ENCODE measurements around the gene TCF4.

The TCF4 gene

DNA sequence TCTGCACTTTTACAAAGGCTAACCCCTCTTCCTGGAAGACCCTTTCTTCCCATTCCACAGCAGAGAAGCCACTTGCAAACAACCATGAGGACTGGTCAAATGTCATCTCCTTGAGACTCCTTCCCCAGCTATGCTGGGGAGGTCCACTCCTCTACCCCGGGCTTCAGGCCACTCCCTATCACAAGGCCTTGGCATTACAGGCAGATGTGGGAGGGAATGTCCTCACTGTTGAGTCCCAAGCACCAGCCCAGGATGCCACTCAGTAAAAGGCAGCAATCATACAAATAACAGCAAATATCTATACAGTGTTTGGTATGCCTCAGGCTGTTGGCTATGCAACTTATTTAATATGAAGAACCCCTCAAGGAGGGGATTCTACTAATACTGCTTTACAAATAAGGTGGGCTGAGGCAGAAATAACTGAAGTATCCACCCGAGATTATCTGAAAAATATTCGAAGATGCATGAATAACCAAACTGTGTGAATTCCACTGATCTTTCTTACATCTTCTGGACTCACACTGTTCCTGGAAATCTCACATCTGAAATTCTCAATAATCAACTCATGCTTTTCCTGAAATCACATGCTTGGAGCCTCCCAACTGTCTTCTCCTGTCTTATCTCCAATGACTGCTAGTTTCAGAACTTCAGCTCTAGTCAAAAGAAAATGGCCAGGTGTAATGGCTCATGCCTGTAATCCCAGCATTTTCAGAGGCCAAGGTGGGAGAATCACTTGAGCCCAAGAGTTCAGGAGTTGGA lies 226.3 kb downstream of the TCF4 start:
- Histone ChIP-seq H3K27me3 (replicated peaks; ENCODE audit: insufficient read depth, low read length) (no peaks in the 10 kb centered on the region), H3K9me3 (replicated peaks; ENCODE audit: insufficient read depth, low read length) (no peaks in the 10 kb centered on the region), H3K9me2 (replicated peaks; ENCODE audit: insufficient read depth, low read length) (no peaks in the 10 kb centered on the region), H3K4me1 (ENCODE audit: low read length) (no peaks in the 10 kb centered on the region), H3F3A (ENCODE audit: insufficient read depth, low read length) (no peaks in the 10 kb centered on the region), H3K4me2 (ENCODE audit: low read depth, low read length) (no peak overlapping the region), H3K36me3 (replicated peaks; ENCODE audit: insufficient read depth, low read length) (no peaks in the 10 kb centered on the region), H3K79me2 (ENCODE audit: low read length) (no peaks in the 10 kb centered on the region), H3K4me3 (ENCODE audit: low read length) (no peak overlapping the region), H4K20me1 (ENCODE audit: insufficient read depth, low read length) (no peaks in the 10 kb centered on the region), H3K9ac (ENCODE audit: low read length) (no peak overlapping the region), H2AFZ (ENCODE audit: low read length) (no peak overlapping the region), H3K27ac (ENCODE audit: low read length) (no peak overlapping the region)
- no peak for TF ChIP-seq CTCF (IDR thresholded peaks at IDR 0.05; ENCODE audit: low read length)
- TF ChIP-seq EZH2phosphoT487 (IDR thresholded peaks at IDR 0.05; ENCODE audit: low read length): no peak
- TF ChIP-seq EZH2 (optimal IDR thresholded peaks at IDR 0.05; ENCODE audit: low read depth, low read length): no peak
- DNase-seq: no peak

DNA sequence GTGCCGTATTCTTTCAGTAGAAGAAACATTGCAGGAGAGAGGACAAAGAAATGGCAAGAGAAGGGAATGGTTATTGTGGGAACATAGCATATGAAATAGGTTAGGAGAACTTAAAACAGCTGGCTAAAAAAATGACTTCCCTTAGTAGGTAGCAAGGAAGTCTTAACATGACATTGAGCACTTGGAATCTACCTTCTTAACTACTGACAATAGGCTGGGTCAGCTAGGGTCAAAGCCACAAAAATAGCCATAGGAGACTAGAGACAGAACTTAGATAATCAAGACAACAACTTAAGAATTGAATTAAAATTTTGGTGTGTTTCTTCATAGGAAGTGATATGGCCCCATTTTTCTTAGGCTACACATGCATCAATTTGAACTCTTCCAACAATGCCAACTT lies 227.9 kb downstream of the TCF4 start:
- no peak for DNase-seq
- no peaks in the 10 kb centered on the region for H3K79me2 ChIP-seq (ENCODE audit: low read length)

DNA sequence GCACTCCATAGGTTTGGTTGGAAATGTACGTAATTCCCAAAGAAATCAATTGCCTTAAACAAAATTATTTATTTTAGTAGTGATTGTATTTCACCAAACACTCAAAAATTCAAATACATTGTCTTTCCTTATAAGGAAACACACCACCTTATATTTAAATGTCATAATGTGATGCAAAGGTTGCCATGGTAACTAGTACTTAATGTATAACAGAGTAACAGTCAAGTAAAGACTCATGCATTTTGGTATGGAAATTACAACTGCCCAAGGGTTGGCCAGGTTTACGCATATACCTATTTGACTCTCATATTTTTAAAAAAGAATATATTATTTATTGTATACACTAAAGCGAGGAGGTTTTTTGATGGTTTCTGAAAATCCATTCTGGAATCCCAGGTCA lies 231.2 kb downstream of the TCF4 start:
- Histone ChIP-seq H3F3A (ENCODE audit: insufficient read depth, low read length) (no peaks in the 10 kb centered on the region), H3K4me2 (ENCODE audit: low read depth, low read length) (no peak overlapping the region), H3K4me3 (ENCODE audit: low read length) (no peak overlapping the region), H3K9me2 (replicated peaks; ENCODE audit: insufficient read depth, low read length) (no peaks in the 10 kb centered on the region), H3K36me3 (replicated peaks; ENCODE audit: insufficient read depth, low read length) (no peaks in the 10 kb centered on the region), H4K20me1 (ENCODE audit: insufficient read depth, low read length) (no peaks in the 10 kb centered on the region), H3K9me3 (replicated peaks; ENCODE audit: insufficient read depth, low read length) (no peaks in the 10 kb centered on the region), H3K27ac (ENCODE audit: low read length) (no peak overlapping the region), H3K79me2 (ENCODE audit: low read length) (no peaks in the 10 kb centered on the region), H3K27me3 (replicated peaks; ENCODE audit: insufficient read depth, low read length) (no peaks in the 10 kb centered on the region), H3K4me1 (ENCODE audit: low read length) (no peaks in the 10 kb centered on the region), H2AFZ (ENCODE audit: low read length) (no peak overlapping the region), H3K9ac (ENCODE audit: low read length) (no peak overlapping the region)
- no peak for DNase-seq
- TF ChIP-seq EZH2 (optimal IDR thresholded peaks at IDR 0.05; ENCODE audit: low read depth, low read length) (no peak), EZH2phosphoT487 (IDR thresholded peaks at IDR 0.05; ENCODE audit: low read length) (no peak), CTCF (IDR thresholded peaks at IDR 0.05; ENCODE audit: low read length) (no peak)

More for the DNA sequence above, 227.9 kb downstream of the TCF4 start:
- H4K20me1 ChIP-seq (ENCODE audit: insufficient read depth, low read length): no peaks in the 10 kb centered on the region
- no peaks in the 10 kb centered on the region for H3K36me3 ChIP-seq (replicated peaks; ENCODE audit: insufficient read depth, low read length)
- no peaks in the 10 kb centered on the region for H3K9me2 ChIP-seq (replicated peaks; ENCODE audit: insufficient read depth, low read length)
- H3K4me1 ChIP-seq (ENCODE audit: low read length): no peaks in the 10 kb centered on the region
- no peak overlapping the region for H3K27ac ChIP-seq (ENCODE audit: low read length)
- no peaks in the 10 kb centered on the region for H3K27me3 ChIP-seq (replicated peaks; ENCODE audit: insufficient read depth, low read length)
- H3K9me3 ChIP-seq (replicated peaks; ENCODE audit: insufficient read depth, low read length): no peaks in the 10 kb centered on the region
- TF ChIP-seq CTCF (IDR thresholded peaks at IDR 0.05; ENCODE audit: low read length) (no peak), EZH2 (optimal IDR thresholded peaks at IDR 0.05; ENCODE audit: low read depth, low read length) (no peak), EZH2phosphoT487 (IDR thresholded peaks at IDR 0.05; ENCODE audit: low read length) (no peak)
- H3K4me3 ChIP-seq (ENCODE audit: low read length): no peak overlapping the region
- no peak overlapping the region for H2AFZ ChIP-seq (ENCODE audit: low read length)
- H3K4me2 ChIP-seq (ENCODE audit: low read depth, low read length): no peak overlapping the region
- H3K9ac ChIP-seq (ENCODE audit: low read length): no peak overlapping the region
- H3F3A ChIP-seq (ENCODE audit: insufficient read depth, low read length): no peaks in the 10 kb centered on the region
